OCI-LY1 (cell line): ENCODE data around the gene MRTFA.
"Not testable (repeated sequence)": the region's sequence is repeated elsewhere in the genome, so short reads cannot be mapped to it uniquely, and the experiment has no call there.

ENCODE experiments used
- H2AFZ ChIP-seq: fragments of 200-600 bp; sonication (generic), shearing (Covaris generic); 2 replicates; pipeline ENCODE4 v1.6.0; 2014; ENCODE audit warnings: antibody characterized with exemption, mild to moderate bottlenecking, low read length
- H3F3A ChIP-seq: fragments of 200-600 bp; sonication (generic), shearing (Covaris generic); 2 replicates; pipeline ENCODE4 v1.6.0; 2014; ENCODE audit warnings: mild to moderate bottlenecking, antibody characterized with exemption, low read length, moderate library complexity; ENCODE audit not compliant: insufficient read depth
- H3K27ac ChIP-seq: fragments of 200-600 bp; sonication (generic); 2 replicates; pipeline ENCODE4 v1.5.1; 2014; ENCODE audit warnings: low read length, mixed run types, mild to moderate bottlenecking, low read depth; ENCODE audit not compliant: poor library complexity, severe bottlenecking
- H3K27me3 ChIP-seq: fragments of 200-600 bp; sonication (generic); 2 replicates; pipeline ENCODE4 v1.6.0; 2014; ENCODE audit warnings: antibody characterized with exemption, mild to moderate bottlenecking, low read length, moderate library complexity; ENCODE audit not compliant: insufficient read depth
- H3K36me3 ChIP-seq: fragments of 200-600 bp; sonication (generic); 2 replicates; pipeline ENCODE4 v1.6.1; 2014; ENCODE audit warnings: mild to moderate bottlenecking, antibody characterized with exemption, low read length, moderate library complexity, mixed read lengths; ENCODE audit not compliant: insufficient read depth
- H3K4me1 ChIP-seq: fragments of 200-600 bp; sonication (generic); 2 replicates; pipeline ENCODE4 v1.5.1; 2014; ENCODE audit warnings: mild to moderate bottlenecking, low read length, moderate library complexity; ENCODE audit not compliant: insufficient read depth, severe bottlenecking
- H3K4me2 ChIP-seq: fragments of 200-600 bp; sonication (generic), shearing (Covaris generic); 2 replicates; pipeline ENCODE4 v1.6.1; 2014; ENCODE audit warnings: low read length
- H3K4me3 ChIP-seq: fragments of 200-600 bp; sonication (generic); 2 replicates; pipeline ENCODE4 v1.5.1; 2014; ENCODE audit warnings: low read length, low read depth, mild to moderate bottlenecking, mixed read lengths; ENCODE audit not compliant: poor library complexity, severe bottlenecking
- H3K79me2 ChIP-seq: fragments of 200-600 bp; shearing (Covaris generic); 2 replicates; pipeline ENCODE4 v1.6.1; 2016; ENCODE audit warnings: mixed run types, low read length, mixed read lengths; ENCODE audit not compliant: insufficient read depth
- H3K9ac ChIP-seq: fragments of 200-600 bp; sonication (generic), shearing (Covaris generic); 2 replicates; pipeline ENCODE4 v1.6.1; 2014; ENCODE audit warnings: mild to moderate bottlenecking, low read length, mixed read lengths
- H3K9me2 ChIP-seq: fragments of 200-600 bp; sonication (generic), shearing (Covaris generic); 2 replicates; pipeline ENCODE4 v1.6.1; 2014; ENCODE audit warnings: low read depth, mild to moderate bottlenecking, low read length, mixed read lengths
- H3K9me3 ChIP-seq: fragments of 200-600 bp; shearing (Covaris generic); 2 replicates; pipeline ENCODE4 v1.6.1; 2014; ENCODE audit warnings: low read length, mixed read lengths
- H4K20me1 ChIP-seq: fragments of 200-600 bp; sonication (generic), shearing (Covaris generic); 2 replicates; pipeline ENCODE4 v1.6.0; 2016; ENCODE audit warnings: mild to moderate bottlenecking, low read length; ENCODE audit not compliant: insufficient read depth
- CTCF ChIP-seq: fragments of 200-600 bp; sonication (generic), shearing (Covaris generic); IDR thresholded peaks from 2 replicates; pipeline ENCODE4 v1.5.1; 2017; ENCODE audit warnings: mild to moderate bottlenecking, antibody characterized with exemption, low read length, moderate library complexity, mixed read lengths
- EZH2 ChIP-seq: fragments of 200-600 bp; sonication (generic), shearing (Covaris generic); IDR thresholded peaks from 2 replicates; pipeline ENCODE4 v1.8.0; 2017; ENCODE audit warnings: borderline replicate concordance, mixed run types, mild to moderate bottlenecking, antibody characterized with exemption, low read length, moderate library complexity, mixed read lengths

The MRTFA gene

GRCh38 chr22:40385036-40385782 lies 251.3 kb downstream of the MRTFA start:
- Histone ChIP-seq H3K9me3 (no peaks in the 10 kb centered on the region), H3K79me2 (peaks cover 53% of the 10 kb centered on the region), H3K27me3 (no peaks in the 10 kb centered on the region), H3K36me3 (peaks cover 24% of the 10 kb centered on the region), H3K9ac (peak overlapping the region; percentile 41), H2AFZ (no peak overlapping the region), H3K4me2 (peak overlapping the region; percentile 72), H4K20me1 (no peaks in the 10 kb centered on the region), H3K27ac (peak overlapping the region; percentile 83), H3K4me1 (peaks cover 49% of the 10 kb centered on the region), H3K9me2 (no peaks in the 10 kb centered on the region), H3F3A (no peaks in the 10 kb centered on the region), H3K4me3 (peak overlapping the region; percentile 49)
- TF ChIP-seq EZH2 (no peak), CTCF (no peak)

GRCh38 chr22:40383905-40384304 lies 252.6 kb downstream of the MRTFA start:
- no peak overlapping the region for H2AFZ ChIP-seq
- no peaks in the 10 kb centered on the region for H3K9me3 ChIP-seq
- H3K36me3 ChIP-seq: peaks cover 22% of the 10 kb centered on the region
- H3K4me2 ChIP-seq: no peak overlapping the region
- H3K79me2 ChIP-seq: peaks cover 66% of the 10 kb centered on the region
- H3K9ac ChIP-seq: no peak overlapping the region
- no peaks in the 10 kb centered on the region for H3K9me2 ChIP-seq
- H3K27me3 ChIP-seq: no peaks in the 10 kb centered on the region
- H3F3A ChIP-seq: no peaks in the 10 kb centered on the region
- H3K4me1 ChIP-seq: peaks cover 54% of the 10 kb centered on the region
- H3K4me3 ChIP-seq: no peak overlapping the region
- TF ChIP-seq EZH2 (no peak), CTCF (no peak)
- no peaks in the 10 kb centered on the region for H4K20me1 ChIP-seq
- peak overlapping the region; percentile 67 for H3K27ac ChIP-seq

GRCh38 chr22:40381461-40381860 lies 255.1 kb downstream of the MRTFA start:
- Histone ChIP-seq H3K27ac (peak overlapping the region; percentile 67), H4K20me1 (no peaks in the 10 kb centered on the region), H3K4me3 (no peak overlapping the region), H3K9ac (no peak overlapping the region), H3K4me1 (peaks cover 78% of the 10 kb centered on the region), H3K36me3 (peaks cover 14% of the 10 kb centered on the region), H3F3A (peaks cover 1% of the 10 kb centered on the region; the same call in 1 of the 2 replicates), H3K9me3 (no peaks in the 10 kb centered on the region), H3K4me2 (no peak overlapping the region), H3K79me2 (peaks cover 76% of the 10 kb centered on the region), H3K9me2 (no peaks in the 10 kb centered on the region), H2AFZ (no peak overlapping the region), H3K27me3 (no peaks in the 10 kb centered on the region)
- TF ChIP-seq EZH2 (no peak), CTCF (no peak)

GRCh38 chr22:40378448-40378847 lies 258.1 kb downstream of the MRTFA start:
- peak overlapping the region; percentile 17; the same call in 1 of the 2 replicates for H3K4me2 ChIP-seq
- H3F3A ChIP-seq, H4K20me1 ChIP-seq, H3K4me3 ChIP-seq, H3K9ac ChIP-seq, H2AFZ ChIP-seq, H3K9me2 ChIP-seq, H3K27me3 ChIP-seq, H3K9me3 ChIP-seq: not testable (repeated sequence)
- H3K36me3 ChIP-seq: peaks cover 21% of the 10 kb centered on the region
- peaks cover 75% of the 10 kb centered on the region for H3K4me1 ChIP-seq
- H3K79me2 ChIP-seq: peaks cover 58% of the 10 kb centered on the region
- peak overlapping the region; percentile 93 for H3K27ac ChIP-seq
